GM19463 (cell line): ENCODE measurements around the gene SPACA1.
A peak's percentile ranks its signal among the peaks of the same experiment; 100 is the strongest.
"Not testable (repeated sequence)": the region's sequence is repeated elsewhere in the genome, so short reads cannot be mapped to it uniquely, and the experiment has no call there.

ENCODE experiments used
- ATAC-seq: cut with Tn5 transposase; IDR thresholded peaks from one replicate; pipeline ENCODE4 v1.9.1; 2021; ENCODE audit warnings: mild to moderate bottlenecking, moderate library complexity; ENCODE audit not compliant: unreplicated experiment

Gene SPACA1, protein sequence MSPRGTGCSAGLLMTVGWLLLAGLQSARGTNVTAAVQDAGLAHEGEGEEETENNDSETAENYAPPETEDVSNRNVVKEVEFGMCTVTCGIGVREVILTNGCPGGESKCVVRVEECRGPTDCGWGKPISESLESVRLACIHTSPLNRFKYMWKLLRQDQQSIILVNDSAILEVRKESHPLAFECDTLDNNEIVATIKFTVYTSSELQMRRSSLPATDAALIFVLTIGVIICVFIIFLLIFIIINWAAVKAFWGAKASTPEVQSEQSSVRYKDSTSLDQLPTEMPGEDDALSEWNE

DNA sequence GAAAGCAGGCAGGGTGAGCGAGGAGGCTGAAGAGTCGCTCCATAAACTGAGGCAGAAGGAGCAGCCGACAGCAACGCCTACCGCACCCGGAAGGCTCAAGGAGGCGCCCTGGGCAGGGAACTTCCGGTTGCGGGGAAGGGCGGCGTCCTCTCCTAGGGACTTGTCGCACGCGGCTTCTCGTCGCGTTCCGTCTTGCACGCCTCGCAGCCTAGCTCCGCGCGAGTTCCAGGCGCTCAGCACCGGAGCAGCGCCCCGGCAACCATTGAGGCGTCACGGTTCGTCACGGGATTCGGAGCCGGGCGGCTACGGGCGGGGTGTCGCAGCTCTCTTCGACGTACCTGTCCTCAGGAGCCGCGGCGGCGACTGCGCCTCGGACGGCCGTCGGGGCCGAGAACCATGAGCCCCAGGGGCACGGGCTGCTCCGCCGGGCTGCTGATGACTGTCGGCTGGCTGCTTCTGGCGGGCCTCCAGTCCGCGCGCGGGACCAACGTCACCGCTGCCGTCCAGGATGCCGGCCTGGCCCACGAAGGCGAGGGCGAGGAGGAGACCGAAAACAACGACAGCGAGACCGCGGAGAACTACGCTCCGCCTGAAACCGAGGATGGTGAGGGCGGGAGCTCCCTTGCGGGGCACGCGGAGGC lies at the start of gene SPACA1:
Gene SPACA1 (plus strand): TSS at position 332 of the 641 bp plus-strand sequence. CDS start 65 bp downstream, at position 397.
- no peak for ATAC-seq

DNA sequence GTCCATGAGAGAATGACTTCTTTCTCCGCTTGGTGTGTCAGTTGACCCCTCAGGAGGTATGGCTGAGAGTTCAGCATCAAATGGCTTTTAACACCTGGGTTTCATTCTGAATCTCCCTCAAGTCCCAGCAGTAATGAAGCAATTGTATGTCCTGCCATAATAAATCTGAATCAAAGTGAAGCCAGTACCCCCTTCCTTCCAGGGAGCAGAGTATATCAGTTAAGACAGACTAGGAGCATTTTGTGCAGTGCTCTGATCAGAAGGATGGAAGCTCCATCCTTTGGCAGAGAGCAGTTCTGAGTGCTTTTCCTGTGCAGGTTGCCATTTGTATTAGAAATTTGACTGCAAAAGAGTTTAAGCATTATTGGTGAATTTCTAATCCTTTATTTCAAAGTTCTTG lies 46.9 kb upstream of the SPACA1 start:
- no peak for ATAC-seq

DNA sequence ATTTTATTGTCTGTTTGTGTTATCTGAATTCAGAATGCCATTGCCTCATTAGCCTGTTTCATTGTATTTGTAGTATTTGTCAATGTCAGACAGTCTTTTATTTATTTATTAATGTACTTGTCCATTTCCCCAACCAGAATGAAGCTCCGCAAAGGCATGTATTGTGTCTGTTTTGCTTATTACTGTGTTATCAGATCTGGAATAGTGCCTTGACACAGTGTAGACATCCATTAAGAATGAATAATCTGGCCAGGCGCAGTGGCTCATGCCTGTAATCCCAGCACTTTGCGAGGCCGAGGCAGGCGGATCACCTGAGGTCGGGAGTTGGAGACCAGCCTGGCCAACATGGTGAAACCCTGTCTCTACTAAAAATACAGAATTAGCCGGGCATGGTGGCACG lies 46.4 kb upstream of the SPACA1 start:
- ATAC-seq, result not testable (repeated sequence)

DNA sequence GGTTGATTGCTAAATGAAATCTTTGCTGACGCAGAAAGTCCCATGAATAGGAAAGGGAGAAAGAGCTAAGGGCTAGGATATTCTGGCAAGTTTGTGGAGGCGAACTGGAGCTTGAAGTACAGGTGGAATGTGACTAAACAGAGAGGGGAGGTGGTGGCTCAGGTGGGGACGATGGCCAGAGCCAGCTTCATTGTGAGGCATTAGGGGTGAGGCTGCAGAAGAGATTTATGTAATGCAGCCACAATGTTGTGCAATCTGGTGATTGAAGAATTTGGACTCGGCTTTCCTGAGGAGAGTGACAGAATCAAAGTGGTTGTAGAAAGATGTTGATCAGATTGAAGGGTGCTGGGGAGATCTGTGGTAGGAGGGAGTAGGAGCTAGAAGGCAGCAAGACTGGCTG lies 42.9 kb upstream of the SPACA1 start:
- ATAC-seq, result no peak

DNA sequence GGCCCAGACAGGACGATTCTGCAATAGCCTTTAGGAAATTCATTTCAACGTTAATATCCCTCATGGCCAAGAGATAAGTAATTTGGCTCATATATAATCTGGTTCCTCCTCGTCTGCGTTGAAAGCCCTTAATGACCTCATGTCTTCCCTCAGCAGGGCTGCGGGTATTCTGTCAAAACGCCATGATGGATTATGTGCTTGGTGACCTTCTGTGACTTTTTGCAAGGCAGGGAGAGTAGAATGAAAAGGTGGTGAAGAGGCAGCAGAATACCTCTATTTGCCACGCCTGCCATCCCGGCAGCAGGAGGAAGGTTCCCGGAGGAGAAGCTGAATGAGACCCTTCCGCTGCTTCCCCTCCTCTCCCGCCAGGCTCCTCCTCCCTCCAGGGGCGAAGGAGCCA lies 41.1 kb upstream of the SPACA1 start:
- ATAC-seq, result no peak

DNA sequence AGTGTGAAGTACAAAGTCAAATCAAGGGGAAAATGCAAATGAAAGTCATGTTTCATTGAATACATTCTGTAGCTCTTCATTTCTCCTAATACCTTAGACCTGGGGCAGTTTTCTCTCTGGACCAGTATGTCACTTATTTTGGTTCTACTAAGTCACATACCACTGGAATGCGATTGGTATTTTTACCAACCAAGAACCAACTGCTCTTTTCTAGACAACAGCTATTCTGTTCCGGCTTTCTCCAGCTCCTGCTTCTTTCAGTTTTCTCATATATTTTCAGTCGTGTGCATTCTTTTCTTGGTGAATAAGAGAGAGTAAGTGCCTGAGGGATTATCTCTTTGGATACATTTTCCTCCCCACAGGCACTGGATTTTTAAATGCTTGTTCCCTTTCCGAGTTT lies 39.2 kb upstream of the SPACA1 start:
- no peak for ATAC-seq

DNA sequence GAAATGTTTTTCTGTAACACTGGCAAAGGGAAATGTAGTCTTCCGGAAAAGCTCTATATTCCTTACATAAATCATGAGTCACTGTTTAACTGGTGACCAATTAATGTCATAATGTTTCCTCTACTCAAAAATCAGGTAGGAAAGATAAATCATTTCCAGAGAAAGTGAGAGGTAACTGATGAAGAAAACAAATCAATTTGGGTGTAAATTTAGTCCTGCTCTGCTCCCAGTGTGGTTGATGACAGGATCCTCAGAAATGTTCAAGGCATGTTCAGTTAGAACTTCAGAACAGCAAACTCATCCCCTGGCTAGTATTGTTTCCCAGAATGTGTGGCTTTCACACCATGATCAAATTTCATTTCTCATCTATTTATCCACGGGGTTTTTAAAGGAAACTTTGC lies 38.8 kb upstream of the SPACA1 start:
- ATAC-seq, result no peak

DNA sequence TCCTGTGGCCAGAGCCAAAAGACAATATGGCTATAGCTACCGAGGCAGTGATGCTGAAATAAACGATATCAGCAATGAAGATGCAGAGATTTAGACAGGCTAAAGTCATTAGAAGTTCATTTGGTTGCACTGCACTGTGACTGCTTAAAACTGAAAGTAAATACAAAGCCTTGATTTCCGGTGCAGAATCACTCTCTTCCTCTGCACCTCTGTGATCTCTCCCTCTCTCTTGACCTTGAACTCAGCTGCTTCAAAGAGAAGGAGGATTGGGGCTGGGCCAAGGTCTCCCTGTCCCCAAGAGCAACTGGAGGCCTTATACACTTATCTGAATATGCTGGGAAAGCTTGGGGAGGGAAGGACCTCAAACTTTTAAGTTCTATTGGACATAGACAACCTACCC lies 34.6 kb upstream of the SPACA1 start:
- peak; percentile 62 for ATAC-seq

DNA sequence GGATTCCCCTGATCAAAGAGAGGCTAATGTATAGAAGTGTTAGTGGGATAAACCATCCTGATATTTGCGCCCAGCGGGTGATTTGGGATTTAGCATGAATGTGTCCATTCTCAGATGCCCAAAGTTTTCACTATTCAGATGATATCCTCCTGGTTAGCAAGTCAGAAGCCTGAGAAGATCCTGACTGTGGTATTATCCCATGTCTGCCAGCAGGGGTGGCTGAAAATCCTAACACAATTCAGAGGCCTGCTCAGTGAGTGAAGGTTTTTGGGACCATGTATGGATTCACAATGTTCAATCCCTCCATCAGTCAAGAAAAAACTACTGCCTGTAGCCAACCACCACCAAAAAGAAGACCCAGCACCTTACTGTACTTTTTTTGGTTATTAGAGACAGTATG lies 34.1 kb upstream of the SPACA1 start:
- no peak for ATAC-seq

DNA sequence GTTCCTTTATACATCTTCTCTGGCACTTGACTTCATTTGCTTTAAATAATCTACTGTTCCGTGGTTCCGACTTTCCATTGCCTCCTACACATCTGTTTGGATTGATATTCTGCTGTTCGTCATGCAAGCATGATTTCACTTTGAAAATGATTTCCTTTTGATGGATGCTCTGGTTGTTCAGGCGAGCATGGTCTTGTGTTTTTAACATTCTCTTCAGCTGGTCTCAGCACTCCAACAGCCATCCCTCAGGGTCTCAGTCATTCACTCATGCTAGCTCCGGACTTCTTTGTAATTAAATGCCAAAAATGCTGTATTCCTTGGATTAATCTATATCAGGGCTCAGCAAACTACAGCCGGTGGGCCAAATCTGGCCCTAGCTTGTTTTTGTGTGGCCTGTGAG lies 27.2 kb upstream of the SPACA1 start:
- no peak for ATAC-seq

DNA sequence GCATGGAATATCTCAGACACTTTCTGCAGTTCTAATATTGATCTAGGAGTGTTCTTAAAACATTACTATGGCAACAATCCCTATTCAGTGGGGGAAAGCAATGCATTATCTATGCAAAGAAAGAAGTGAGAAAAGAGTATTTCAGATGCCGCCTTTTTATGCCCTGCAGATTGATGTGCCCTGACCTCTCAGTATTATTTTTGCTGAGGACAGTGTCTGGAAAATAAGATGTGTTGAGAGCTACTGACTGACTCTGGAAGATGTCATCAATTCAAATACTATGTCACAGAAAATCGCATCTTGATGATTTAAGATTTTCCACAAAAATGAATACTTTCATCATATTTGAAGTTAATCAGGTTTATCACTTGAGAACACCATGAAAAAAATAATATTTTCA lies 22.9 kb upstream of the SPACA1 start:
- no peak for ATAC-seq

DNA sequence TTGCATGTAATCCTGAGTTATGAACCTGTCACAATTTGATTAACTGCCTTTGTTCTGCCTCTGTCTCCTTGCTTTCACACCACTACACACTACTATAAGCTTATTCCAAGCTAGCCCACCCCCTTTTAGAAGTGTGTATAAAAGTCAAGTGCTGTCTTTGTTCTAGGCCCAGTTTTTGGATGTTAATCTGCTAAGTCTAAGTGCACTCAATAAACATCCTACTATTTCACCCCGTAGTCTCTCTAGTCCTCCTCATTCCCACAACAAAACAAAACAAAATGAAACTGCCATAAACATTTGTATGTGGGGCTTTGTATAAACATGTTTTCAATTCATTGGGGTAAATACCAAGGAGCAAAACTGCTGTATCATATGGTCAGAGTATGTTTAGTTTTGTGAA lies 16.1 kb upstream of the SPACA1 start:
- ATAC-seq, result no peak

DNA sequence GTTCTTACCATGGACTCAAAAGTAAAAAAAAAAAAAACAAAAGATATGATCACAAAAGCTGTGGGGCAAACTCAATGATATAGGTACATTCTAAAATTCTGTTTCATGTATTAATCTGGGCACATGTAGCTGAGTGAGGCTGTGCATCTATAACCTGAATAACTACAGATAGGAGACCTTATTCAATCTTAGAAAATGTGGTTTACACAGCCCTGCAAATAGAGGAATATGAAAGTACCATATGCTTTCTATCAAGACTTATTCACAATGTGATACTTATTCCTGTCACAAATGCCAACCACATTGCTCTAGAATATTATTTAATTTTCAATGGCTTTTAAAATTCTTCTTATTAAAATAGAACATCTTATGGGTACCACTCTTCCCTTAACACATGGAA lies 3.1 kb upstream of the SPACA1 start:
- ATAC-seq, result no peak

DNA sequence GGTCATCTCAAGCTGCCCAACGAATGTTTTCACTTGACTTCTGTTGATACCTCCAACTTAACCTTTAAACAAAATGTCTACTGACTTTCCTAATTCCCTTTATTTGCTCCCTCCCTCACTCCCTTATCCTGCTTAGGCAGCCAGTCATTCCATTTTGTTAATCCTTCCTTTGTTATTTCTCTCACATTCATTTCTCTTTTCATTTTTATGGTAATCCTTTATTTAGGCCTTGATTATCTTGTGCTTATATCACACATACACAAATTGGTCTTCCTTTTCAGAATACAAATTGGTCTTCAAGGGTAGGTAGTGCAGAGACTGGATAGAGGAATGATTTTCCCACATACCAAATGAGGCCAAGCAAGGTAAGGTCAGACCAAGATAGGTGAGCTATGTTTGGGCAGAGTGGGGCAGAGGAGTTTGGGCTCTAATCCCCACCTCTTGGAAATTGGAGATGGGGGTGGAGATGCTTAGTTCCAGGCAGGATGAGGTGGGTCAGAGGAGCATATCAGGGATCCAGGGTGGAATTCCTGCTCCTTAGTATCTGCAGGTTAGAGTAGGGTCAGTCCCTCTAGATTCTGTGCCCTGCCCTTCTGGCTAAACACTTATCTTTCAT lies 2.0 kb upstream of the SPACA1 start:
- no peak for ATAC-seq

DNA sequence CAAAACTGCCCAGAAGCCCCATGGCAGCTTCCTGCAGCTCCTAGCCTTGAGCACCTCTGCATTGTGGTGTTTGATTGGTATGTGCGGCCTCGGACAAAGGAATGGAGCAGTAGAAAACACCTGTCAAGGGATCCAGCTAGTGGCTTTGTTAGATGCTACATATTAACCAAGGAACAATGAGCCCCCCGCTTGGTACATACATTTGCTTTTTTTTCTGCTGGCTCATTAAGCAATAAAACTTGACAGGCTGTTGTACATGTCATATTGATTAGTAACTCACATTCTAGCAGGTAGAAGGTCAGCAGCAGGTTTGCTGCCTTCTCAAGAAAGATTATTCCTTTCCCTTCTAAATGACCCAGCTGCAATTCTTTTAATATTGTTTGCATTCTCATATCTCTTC lies 937 bp downstream of the SPACA1 start:
- ATAC-seq, result no peak

DNA sequence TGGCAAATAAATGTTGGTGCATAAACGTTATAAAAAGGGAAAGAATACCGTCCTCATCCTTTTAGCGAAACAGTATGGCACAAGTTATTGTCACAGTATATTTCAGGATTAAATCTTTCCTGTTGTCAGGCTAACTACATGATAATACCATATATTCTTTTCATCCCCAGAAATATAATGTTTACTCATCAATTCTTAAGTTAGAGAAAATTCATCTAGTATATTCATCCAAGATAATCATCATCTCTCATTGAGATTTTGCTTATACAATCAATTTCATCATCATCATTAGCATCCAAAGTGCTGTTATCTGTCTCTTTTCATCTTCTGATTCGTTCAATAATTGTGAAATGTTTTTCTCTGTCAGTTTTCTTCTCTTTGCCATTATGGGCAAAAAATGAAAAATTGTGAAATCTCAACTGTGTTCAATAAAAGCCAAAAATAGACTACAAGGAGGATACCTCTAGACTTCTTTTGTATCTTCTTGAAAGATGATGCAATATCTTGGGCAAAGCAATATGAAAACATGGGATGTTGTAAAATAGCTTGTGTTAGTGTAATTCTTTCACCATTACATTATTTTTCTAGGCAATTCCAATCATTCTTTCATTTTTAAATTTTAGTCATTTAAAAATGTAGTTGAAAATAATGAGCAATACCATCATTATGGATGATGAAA lies 2.6 kb downstream of the SPACA1 start:
- no peak for ATAC-seq

DNA sequence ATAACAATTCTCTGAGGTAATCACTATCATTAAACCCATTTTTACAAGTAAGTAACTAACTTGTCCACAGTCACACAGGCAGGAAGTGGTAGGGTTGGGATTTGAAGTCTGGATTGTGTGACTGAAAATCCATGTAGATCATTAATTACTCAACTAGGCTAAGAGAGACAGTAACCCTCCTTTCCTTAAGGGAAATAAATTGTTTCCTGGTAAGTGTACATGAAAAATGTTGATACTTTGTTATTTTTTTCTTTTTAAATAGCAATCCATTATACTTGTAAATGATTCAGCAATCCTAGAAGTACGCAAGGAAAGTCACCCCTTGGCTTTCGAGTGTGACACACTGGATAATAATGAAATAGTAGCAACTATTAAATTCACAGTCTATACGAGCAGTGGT lies 11.6 kb downstream of the SPACA1 start:
- no peak for ATAC-seq

DNA sequence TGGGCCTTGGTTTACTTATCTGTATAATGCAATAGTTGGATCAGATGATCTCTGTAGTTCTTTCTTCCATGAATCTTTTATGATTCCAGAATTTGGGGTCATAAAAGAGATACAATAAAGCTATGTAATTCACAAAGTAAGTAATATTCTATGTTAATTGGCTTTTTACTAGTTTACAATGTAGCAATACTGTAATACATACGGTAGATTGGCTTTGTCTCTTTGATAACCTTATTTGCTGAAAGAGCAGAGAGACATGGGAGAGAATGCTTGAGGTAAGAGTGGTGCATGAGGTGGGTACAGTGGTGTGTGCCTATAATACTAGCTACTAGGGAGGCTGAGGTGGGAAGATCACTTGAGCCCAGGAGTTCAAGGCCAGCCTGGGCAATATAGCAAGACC lies 14.7 kb downstream of the SPACA1 start:
- no peak for ATAC-seq

DNA sequence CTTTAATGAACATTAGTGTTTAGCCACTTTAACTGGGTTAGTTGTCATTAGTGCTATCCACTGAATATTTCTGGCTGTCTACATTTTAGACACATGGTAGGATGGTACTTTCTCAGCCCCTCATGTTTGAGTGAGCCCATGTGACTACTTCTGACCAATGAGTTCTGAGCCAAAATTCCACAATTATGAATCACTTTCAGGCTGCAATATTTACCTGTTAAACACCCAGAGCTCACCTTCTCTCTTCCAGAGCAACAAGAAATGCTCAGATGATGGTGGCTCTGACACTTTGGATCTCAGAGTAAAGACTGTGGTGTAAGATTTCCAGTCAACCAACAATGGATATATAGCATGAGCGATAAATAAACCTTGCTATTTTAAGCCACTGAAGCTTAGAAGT lies 24.8 kb downstream of the SPACA1 start:
- no peak for ATAC-seq

DNA sequence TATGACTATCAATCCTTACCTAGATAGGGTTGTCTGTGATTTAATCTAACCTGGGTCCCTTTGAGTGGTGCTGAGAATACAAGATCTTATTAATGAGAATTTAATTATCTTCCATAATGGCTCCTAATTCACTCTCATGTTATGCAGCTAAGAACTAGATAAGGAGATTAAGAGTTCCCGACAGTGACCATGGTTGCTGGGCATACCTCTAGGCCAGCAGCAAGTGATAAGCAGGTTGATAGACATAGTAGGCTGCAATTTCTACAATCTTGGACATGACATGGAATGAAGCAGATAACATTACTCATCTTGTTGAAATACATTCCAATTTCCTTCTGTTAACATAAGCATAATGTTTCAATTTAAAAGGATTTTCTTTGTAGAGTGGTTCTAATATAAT lies 27.1 kb downstream of the SPACA1 start:
- no peak for ATAC-seq

DNA sequence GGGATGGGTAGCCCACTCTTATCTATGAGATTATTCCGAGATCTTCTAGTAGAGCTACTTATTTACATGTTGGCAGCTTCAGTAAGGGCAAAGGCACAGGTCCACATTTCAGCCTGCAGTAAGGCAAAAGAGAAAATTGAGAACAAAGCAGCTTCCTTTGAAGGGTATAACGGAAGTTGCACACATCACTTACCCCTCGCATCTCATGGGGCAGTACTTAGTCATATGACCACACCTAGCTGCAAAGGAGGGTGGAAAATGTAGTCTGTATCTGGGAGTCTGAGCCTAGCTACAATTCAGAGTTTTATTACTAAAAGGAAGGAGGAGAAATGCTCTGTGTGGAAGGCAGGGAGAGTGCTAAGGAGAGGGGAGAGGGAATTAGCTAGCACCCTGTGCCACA lies 29.7 kb downstream of the SPACA1 start:
- ATAC-seq, result no peak

DNA sequence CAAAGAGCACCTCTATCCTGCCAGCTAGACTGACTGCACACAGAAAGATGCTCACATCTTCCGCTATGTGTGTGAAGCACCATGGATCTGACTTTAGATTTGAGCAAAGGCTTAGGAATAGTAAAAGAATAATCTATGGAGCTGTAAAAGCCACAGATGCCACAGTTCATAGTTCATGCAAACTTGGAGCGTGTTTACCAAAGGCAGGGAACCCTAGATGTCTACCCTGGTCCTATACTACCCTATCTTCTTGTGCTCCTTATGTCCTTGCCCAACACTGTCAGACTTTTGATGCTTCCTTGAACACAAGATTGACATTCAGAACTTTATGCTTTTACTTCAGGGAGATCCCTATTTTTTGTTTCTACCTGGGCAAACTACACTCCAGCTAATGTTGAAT lies 39.2 kb downstream of the SPACA1 start:
- ATAC-seq, result no peak
